HCT116 (cell line): ENCODE results near the gene TMEM11.
A peak's percentile ranks its signal among the peaks of the same experiment; 100 is the strongest.

Experiments used
- POLR2A ChIP-seq: IDR thresholded peaks from 2 replicates; pipeline ENCODE4 v1.7.0; 2011; ENCODE audit warnings: borderline replicate concordance; ENCODE audit not compliant: insufficient read depth, insufficient read length; ENCODE audit errors: extremely low read depth
- POLR2AphosphoS5 ChIP-seq: IDR thresholded peaks from 2 replicates; pipeline ENCODE4 v1.6.1; 2011; ENCODE audit warnings: mild to moderate bottlenecking, low read depth, low read length, moderate library complexity
- YY1 ChIP-seq: IDR thresholded peaks from 2 replicates; pipeline ENCODE4 v1.6.1; 2011; ENCODE audit warnings: low read length, low read depth, moderate library complexity, mild to moderate bottlenecking; ENCODE audit not compliant: insufficient replicate concordance; ENCODE audit errors: extremely low read depth
- TF ChIP-seq, protein P1 (sequence below), 3 experiments: fragments of 200-600 bp in 1 of 3; sonication (generic) in 1 of 3; IDR thresholded peaks in 2 of 3; conservative IDR thresholded peaks in 1 of 3; 2 replicates each; pipeline ENCODE4 v1.5.1; 2012 to 2017; ENCODE audit warnings: low read depth in 2 of 3, low read length in 2 of 3, antibody characterized with exemption in 1 of 3, borderline replicate concordance in 1 of 3, control low read depth in 1 of 3, mild to moderate bottlenecking in 1 of 3, mixed read lengths in 1 of 3, mixed run types in 1 of 3, moderate library complexity in 1 of 3; ENCODE audit not compliant: insufficient read depth in 1 of 3
- TF ChIP-seq, protein P2 (sequence below): IDR thresholded peaks from 2 replicates; pipeline ENCODE4 v1.6.1; 2012
- TF ChIP-seq, protein P3 (sequence below): IDR thresholded peaks from 2 replicates; pipeline ENCODE4 v1.6.1; 2012

DNA sequence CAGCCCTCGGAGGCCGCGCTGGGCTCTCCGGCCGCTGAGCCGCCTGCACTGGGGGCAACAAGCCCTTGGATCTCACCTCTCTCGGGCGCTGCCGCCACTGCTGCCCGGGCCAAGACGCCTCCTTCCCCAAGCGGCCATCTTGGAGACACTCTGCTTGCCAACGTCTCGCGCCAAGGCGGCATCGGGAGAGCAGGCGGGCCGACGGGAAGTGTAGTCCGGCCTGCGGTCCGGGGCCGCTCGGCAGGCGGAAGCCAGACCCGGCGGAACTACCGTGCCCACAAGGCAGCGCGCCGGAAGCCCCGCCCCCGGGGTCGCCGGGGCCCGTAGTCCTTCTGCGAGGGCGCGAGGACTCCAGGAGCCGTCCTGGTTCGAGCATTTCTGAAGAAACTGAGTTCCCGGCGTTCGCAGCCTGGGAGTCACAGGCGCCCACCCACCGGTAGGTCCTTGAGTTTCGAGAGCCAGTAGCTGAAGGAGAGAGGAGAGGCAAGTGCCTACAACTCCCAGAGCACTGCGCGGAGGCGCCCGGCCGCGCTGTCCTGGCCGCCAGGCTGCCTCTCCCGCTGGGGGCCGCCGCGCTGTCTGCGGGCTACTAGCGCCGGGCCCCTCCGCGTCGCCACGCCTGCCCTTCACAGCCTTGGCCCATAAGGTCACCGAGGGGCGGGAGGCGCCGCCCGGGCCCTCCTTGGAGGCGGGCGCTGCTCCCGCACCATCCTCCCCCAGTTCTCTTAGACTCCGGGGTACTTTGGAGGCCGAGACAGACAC, at the start of gene TMEM11:
- TF ChIP-seq, protein P1, sequence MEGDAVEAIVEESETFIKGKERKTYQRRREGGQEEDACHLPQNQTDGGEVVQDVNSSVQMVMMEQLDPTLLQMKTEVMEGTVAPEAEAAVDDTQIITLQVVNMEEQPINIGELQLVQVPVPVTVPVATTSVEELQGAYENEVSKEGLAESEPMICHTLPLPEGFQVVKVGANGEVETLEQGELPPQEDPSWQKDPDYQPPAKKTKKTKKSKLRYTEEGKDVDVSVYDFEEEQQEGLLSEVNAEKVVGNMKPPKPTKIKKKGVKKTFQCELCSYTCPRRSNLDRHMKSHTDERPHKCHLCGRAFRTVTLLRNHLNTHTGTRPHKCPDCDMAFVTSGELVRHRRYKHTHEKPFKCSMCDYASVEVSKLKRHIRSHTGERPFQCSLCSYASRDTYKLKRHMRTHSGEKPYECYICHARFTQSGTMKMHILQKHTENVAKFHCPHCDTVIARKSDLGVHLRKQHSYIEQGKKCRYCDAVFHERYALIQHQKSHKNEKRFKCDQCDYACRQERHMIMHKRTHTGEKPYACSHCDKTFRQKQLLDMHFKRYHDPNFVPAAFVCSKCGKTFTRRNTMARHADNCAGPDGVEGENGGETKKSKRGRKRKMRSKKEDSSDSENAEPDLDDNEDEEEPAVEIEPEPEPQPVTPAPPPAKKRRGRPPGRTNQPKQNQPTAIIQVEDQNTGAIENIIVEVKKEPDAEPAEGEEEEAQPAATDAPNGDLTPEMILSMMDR (IDR thresholded peaks at IDR 0.05 in 2 of 3, conservative IDR thresholded peaks at IDR 0.05 in 1 of 3; ENCODE audit: borderline replicate concordance in 1 of 3, insufficient read depth in 1 of 3, low read depth in 2 of 3, low read length in 2 of 3), result no peak
- peak; percentile 62 for TF ChIP-seq POLR2AphosphoS5
- peak; percentile 54 for TF ChIP-seq POLR2A
- peak; percentile 97 for TF ChIP-seq YY1
- TF ChIP-seq, protein P2, sequence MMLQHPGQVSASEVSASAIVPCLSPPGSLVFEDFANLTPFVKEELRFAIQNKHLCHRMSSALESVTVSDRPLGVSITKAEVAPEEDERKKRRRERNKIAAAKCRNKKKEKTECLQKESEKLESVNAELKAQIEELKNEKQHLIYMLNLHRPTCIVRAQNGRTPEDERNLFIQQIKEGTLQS, result no peak
- TF ChIP-seq, protein P3, sequence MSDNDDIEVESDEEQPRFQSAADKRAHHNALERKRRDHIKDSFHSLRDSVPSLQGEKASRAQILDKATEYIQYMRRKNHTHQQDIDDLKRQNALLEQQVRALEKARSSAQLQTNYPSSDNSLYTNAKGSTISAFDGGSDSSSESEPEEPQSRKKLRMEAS, result peak; percentile 51
